PC-3 (cell line): ENCODE results near the gene BAG5.

Experiments used
- CTCF ChIP-seq: fragments of 300-600 bp; sonication (generic); conservative IDR thresholded peaks from 2 replicates; pipeline ENCODE4 v1.5.1; 2017; ENCODE audit warnings: antibody characterized with exemption, low read depth, mild to moderate bottlenecking, low read length
- EZH2 ChIP-seq: fragments of 300-600 bp; sonication (generic); IDR thresholded peaks from one replicate; pipeline ENCODE4 v1.6.1; 2017; ENCODE audit warnings: antibody characterized with exemption, mild to moderate bottlenecking, low read length; ENCODE audit not compliant: unreplicated experiment
- EZH2phosphoT487 ChIP-seq: fragments of 300-600 bp; sonication (generic); IDR thresholded peaks from 2 replicates; pipeline ENCODE4 v1.6.1; 2018; ENCODE audit warnings: mild to moderate bottlenecking, antibody characterized with exemption, low read length, borderline replicate concordance

- TF ChIP-seq CTCF (no peak), EZH2 (no peak), EZH2phosphoT487 (no peak)
Observed at GRCh38 chr14:103519043-103519836, 43.2 kb downstream of the BAG5 start.
